WTC11 (cell line): ENCODE measurements around the gene ILKAP. TPM values are rescaled to one million over a fixed set of nuclear protein-coding genes. Genes with fewer than 3 reads are reported as not detected.
A peak's percentile ranks its signal among the peaks of the same experiment; 100 is the strongest.

ENCODE experiments used
- ATAC-seq: fragments of 200-7000 bp; cut with Tn5 transposase; 2 replicates; pipeline ENCODE4 v1.10.0; 2021; ENCODE audit warnings: mild to moderate bottlenecking, moderate library complexity
- CTCF ChIA-PET: fragments of 300-600 bp; sonication (Branson Sonifier 250); formaldehyde crosslinking; loops from one replicate; lab custom pipeline; 2021; ENCODE audit warnings: antibody characterized with exemption; lab: Charles Lee
- POLR2A ChIA-PET: fragments of 350-600 bp; sonication (Branson Sonifier 250); formaldehyde crosslinking; loops from one replicate; lab custom pipeline; 2021; ENCODE audit warnings: antibody characterized with exemption; lab: Charles Lee
- DNase-seq: peaks from one replicate; pipeline ENCODE4 v3.0.0; 2021; ENCODE audit warnings: low spot score
- H3K27ac Mint-ChIP-seq: 2 replicates; pipeline ENCODE4 v1.8.0; 2021; ENCODE audit warnings: mixed read lengths
- H3K27me3 Mint-ChIP-seq: 2 replicates; pipeline ENCODE4 v1.8.0; 2021; ENCODE audit warnings: low read depth, mild to moderate bottlenecking, moderate library complexity, mixed read lengths
- H3K36me3 Mint-ChIP-seq: 2 replicates; pipeline ENCODE4 v1.8.0; 2021; ENCODE audit warnings: mixed read lengths
- H3K4me1 Mint-ChIP-seq: 2 replicates; pipeline ENCODE4 v1.8.0; 2022; ENCODE audit warnings: mixed read lengths
- H3K4me3 Mint-ChIP-seq: 2 replicates; pipeline ENCODE4 v1.8.0; 2021; ENCODE audit warnings: mild to moderate bottlenecking, moderate library complexity, mixed read lengths
- H3K9me3 Mint-ChIP-seq: 2 replicates; pipeline ENCODE4 v1.8.0; 2021; ENCODE audit warnings: mixed read lengths
- ETV6 ChIP-seq: sonication (generic); formaldehyde crosslinking; IDR thresholded peaks from 2 replicates; pipeline ENCODE4 v1.8.1; 2022; ENCODE audit warnings: mild to moderate bottlenecking, missing genetic modification reagents
- IRF2 ChIP-seq: sonication (generic); formaldehyde crosslinking; IDR thresholded peaks from 2 replicates; pipeline ENCODE4 v1.8.0; 2022; ENCODE audit warnings: low read depth, missing genetic modification reagents, borderline replicate concordance
- NR1H2 ChIP-seq: sonication (generic); formaldehyde crosslinking; IDR thresholded peaks from 2 replicates; pipeline ENCODE4 v1.9.0; 2021; ENCODE audit warnings: mild to moderate bottlenecking, moderate library complexity, missing genetic modification reagents
- NR3C1 ChIP-seq: sonication (generic); formaldehyde crosslinking; conservative IDR thresholded peaks from 2 replicates; pipeline ENCODE4 v1.8.1; 2023; ENCODE audit warnings: low read depth, mild to moderate bottlenecking, missing genetic modification reagents
- SP1 ChIP-seq: sonication (generic); formaldehyde crosslinking; conservative IDR thresholded peaks from 2 replicates; pipeline ENCODE4 v1.8.1; 2022; ENCODE audit warnings: missing genetic modification reagents
- TEAD4 ChIP-seq: sonication (generic); formaldehyde crosslinking; IDR thresholded peaks from 2 replicates; pipeline ENCODE4 v1.8.0; 2022; ENCODE audit warnings: mild to moderate bottlenecking, missing genetic modification reagents
- ZNF416 ChIP-seq: fragments of 250-450 bp; sonication (Bioruptor Pico); IDR thresholded peaks from 2 replicates; pipeline ENCODE4 v1.9.0; 2021; ENCODE audit warnings: mild to moderate bottlenecking, inconsistent platforms
- ZNF423 ChIP-seq: fragments of 250-450 bp; sonication (Bioruptor Pico); IDR thresholded peaks from 2 replicates; pipeline ENCODE4 v2.1.2; 2022; ENCODE audit warnings: mild to moderate bottlenecking, moderate library complexity
- total RNA-seq: library from RNA; stranded (reverse); gene quantifications from 3 replicates; pipeline ENCODE4 v1.2.3, GENCODE V29; 2021
- TF ChIP-seq, protein P1 (sequence below): sonication (generic); formaldehyde crosslinking; IDR thresholded peaks from 2 replicates; pipeline ENCODE4 v1.8.1; 2022; ENCODE audit warnings: low read depth, mild to moderate bottlenecking, moderate library complexity, missing genetic modification reagents, borderline replicate concordance
- TF ChIP-seq, protein P2 (sequence below): sonication (generic); formaldehyde crosslinking; IDR thresholded peaks from 2 replicates; pipeline ENCODE4 v1.8.1; 2023; ENCODE audit warnings: mild to moderate bottlenecking, missing genetic modification reagents
- TF ChIP-seq, protein P3 (sequence below): sonication (generic); formaldehyde crosslinking; IDR thresholded peaks from 2 replicates; pipeline ENCODE4 v1.8.0; 2023; ENCODE audit warnings: missing genetic modification reagents
- TF ChIP-seq, protein P4 (sequence below): sonication (generic); formaldehyde crosslinking; IDR thresholded peaks from 2 replicates; pipeline ENCODE4 v1.8.0; 2022; ENCODE audit warnings: mild to moderate bottlenecking, missing genetic modification reagents
- TF ChIP-seq, protein P5 (sequence below): fragments of 250-450 bp; sonication (Bioruptor Pico); IDR thresholded peaks from 2 replicates; pipeline ENCODE4 v1.9.0; 2021; ENCODE audit warnings: moderate library complexity, mild to moderate bottlenecking, inconsistent platforms, borderline replicate concordance
- TF ChIP-seq, protein P6 (sequence below): sonication (generic); formaldehyde crosslinking; IDR thresholded peaks from 2 replicates; pipeline ENCODE4 v1.8.1; 2022; ENCODE audit warnings: missing genetic modification reagents, borderline replicate concordance
- TF ChIP-seq, protein P7 (sequence below): fragments of 250-450 bp; sonication (Bioruptor Pico); IDR thresholded peaks from 2 replicates; pipeline ENCODE4 v1.9.0; 2021; ENCODE audit warnings: mild to moderate bottlenecking

ILKAP gene
- total RNA-seq, 1 experiment from 2014 or later = 32.7 TPM

DNA sequence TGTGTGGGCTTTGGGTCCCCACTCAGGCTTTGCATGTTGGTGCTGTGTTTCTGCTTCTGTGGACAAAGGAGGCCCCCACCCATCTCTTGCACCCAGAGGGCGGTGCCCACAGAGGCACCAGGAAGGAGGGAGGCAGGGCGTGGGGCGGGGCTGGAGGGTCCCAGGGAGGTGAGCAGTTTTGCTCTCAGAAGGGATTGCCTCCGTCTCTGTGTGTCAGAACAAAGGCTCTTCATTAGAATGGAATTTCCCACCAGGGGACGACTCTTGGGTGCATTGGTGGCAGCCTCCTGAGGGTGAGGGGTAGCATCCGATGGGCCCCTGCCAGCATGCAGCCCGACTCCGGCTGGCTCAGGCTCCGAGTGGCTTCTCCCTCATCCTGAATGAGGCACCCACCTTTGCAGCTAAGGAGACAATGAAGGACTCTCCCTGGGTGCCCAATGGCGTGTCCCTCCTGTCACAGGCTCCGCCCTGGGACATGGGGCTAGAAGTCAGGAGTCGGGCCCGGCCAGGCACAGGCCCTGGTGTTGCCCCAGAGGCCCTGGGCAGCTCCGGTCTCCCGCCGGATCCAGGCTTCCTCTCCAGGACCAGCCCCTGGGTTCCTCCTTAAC lies 51.8 kb downstream of the ILKAP start:
- H3K4me3 Mint-ChIP-seq = no peak overlapping the region
- no peaks in the 10 kb centered on the region for H3K27me3 Mint-ChIP-seq
- 0 out of 2 replicates have a peak, but pooled peaks cover 7% of the 10 kb centered on the region for H3K4me1 Mint-ChIP-seq
- CTCF ChIA-PET = interaction anchor here (0.6 to 5.8 kb wide), 14 partner anchors 10 to 330 kb away, joined by 3 to 36 read pairs (median 4); no protein-coding TSS in a partner anchor
- ATAC-seq = peak; percentile 68
- H3K27ac Mint-ChIP-seq = no peak overlapping the region
- H3K36me3 Mint-ChIP-seq = no peaks in the 10 kb centered on the region
- TF ChIP-seq ETV6 (no peak), ZNF423 (CRISPR knock-in tag) (no peak), IRF2 (no peak), NR1H2 (CRISPR knock-in tag) (no peak)
- TF ChIP-seq, protein P1, sequence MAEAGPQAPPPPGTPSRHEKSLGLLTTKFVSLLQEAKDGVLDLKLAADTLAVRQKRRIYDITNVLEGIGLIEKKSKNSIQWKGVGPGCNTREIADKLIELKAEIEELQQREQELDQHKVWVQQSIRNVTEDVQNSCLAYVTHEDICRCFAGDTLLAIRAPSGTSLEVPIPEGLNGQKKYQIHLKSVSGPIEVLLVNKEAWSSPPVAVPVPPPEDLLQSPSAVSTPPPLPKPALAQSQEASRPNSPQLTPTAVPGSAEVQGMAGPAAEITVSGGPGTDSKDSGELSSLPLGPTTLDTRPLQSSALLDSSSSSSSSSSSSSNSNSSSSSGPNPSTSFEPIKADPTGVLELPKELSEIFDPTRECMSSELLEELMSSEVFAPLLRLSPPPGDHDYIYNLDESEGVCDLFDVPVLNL (CRISPR knock-in tag) = no peak
- TF ChIP-seq, protein P2, sequence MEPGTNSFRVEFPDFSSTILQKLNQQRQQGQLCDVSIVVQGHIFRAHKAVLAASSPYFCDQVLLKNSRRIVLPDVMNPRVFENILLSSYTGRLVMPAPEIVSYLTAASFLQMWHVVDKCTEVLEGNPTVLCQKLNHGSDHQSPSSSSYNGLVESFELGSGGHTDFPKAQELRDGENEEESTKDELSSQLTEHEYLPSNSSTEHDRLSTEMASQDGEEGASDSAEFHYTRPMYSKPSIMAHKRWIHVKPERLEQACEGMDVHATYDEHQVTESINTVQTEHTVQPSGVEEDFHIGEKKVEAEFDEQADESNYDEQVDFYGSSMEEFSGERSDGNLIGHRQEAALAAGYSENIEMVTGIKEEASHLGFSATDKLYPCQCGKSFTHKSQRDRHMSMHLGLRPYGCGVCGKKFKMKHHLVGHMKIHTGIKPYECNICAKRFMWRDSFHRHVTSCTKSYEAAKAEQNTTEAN = no peak
- TF ChIP-seq, all 79 proteins: peak for 0
- DNase-seq = no peak
- peaks cover 8% of the 10 kb centered on the region for H3K9me3 Mint-ChIP-seq
- POLR2A ChIA-PET = no interaction called here

DNA sequence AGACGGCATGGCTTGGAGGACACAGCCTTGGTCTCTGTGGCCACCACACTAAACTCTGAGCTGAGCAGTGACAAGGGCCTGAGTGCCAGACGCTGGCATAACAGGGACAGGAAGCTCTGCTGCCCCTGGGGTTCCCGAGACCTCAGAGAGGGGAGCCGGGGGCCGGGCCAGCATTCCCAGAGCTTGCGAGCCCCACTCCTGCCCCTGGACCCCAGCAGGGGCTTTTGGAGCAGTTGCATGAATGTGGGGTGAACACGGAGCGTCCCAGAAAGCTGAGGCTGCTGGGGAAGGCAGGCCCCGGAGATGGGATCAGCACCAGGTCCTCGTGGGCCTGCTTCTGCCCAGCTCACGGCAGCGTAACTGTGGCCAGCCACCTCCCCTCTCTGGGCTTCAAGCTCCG lies 52.3 kb downstream of the ILKAP start:
- Mint-ChIP-seq H3K36me3 (no peaks in the 10 kb centered on the region), H3K4me1 (0 out of 2 replicates have a peak, but pooled peaks cover 7% of the 10 kb centered on the region), H3K9me3 (peaks cover 8% of the 10 kb centered on the region), H3K27me3 (no peaks in the 10 kb centered on the region), H3K4me3 (no peak overlapping the region), H3K27ac (no peak overlapping the region)
- no peak for DNase-seq
- POLR2A ChIA-PET = no interaction called here
- TF ChIP-seq, protein P3, sequence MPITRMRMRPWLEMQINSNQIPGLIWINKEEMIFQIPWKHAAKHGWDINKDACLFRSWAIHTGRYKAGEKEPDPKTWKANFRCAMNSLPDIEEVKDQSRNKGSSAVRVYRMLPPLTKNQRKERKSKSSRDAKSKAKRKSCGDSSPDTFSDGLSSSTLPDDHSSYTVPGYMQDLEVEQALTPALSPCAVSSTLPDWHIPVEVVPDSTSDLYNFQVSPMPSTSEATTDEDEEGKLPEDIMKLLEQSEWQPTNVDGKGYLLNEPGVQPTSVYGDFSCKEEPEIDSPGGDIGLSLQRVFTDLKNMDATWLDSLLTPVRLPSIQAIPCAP (CRISPR knock-in tag) = no peak
- TF ChIP-seq, protein P4, sequence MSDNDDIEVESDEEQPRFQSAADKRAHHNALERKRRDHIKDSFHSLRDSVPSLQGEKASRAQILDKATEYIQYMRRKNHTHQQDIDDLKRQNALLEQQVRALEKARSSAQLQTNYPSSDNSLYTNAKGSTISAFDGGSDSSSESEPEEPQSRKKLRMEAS (CRISPR knock-in tag) = no peak
- TF ChIP-seq TEAD4 (CRISPR knock-in tag) (no peak), SP1 (CRISPR knock-in tag) (no peak), NR3C1 (CRISPR knock-in tag) (no peak), ZNF416 (CRISPR knock-in tag) (no peak)
- TF ChIP-seq, protein P5, sequence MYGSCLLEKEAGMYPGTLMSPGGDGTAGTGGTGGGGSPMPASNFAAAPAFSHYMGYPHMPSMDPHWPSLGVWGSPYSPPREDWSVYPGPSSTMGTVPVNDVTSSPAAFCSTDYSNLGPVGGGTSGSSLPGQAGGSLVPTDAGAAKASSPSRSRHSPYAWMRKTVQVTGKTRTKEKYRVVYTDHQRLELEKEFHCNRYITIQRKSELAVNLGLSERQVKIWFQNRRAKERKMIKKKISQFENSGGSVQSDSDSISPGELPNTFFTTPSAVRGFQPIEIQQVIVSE (CRISPR knock-in tag) = no peak
- TF ChIP-seq, protein P6, sequence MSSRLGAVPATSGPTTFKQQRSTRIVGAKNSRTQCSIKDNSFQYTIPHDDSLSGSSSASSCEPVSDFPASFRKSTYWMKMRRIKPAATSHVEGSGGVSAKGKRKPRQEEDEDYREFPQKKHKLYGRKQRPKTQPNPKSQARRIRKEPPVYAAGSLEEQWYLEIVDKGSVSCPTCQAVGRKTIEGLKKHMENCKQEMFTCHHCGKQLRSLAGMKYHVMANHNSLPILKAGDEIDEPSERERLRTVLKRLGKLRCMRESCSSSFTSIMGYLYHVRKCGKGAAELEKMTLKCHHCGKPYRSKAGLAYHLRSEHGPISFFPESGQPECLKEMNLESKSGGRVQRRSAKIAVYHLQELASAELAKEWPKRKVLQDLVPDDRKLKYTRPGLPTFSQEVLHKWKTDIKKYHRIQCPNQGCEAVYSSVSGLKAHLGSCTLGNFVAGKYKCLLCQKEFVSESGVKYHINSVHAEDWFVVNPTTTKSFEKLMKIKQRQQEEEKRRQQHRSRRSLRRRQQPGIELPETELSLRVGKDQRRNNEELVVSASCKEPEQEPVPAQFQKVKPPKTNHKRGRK = no peak
- TF ChIP-seq, protein P7, sequence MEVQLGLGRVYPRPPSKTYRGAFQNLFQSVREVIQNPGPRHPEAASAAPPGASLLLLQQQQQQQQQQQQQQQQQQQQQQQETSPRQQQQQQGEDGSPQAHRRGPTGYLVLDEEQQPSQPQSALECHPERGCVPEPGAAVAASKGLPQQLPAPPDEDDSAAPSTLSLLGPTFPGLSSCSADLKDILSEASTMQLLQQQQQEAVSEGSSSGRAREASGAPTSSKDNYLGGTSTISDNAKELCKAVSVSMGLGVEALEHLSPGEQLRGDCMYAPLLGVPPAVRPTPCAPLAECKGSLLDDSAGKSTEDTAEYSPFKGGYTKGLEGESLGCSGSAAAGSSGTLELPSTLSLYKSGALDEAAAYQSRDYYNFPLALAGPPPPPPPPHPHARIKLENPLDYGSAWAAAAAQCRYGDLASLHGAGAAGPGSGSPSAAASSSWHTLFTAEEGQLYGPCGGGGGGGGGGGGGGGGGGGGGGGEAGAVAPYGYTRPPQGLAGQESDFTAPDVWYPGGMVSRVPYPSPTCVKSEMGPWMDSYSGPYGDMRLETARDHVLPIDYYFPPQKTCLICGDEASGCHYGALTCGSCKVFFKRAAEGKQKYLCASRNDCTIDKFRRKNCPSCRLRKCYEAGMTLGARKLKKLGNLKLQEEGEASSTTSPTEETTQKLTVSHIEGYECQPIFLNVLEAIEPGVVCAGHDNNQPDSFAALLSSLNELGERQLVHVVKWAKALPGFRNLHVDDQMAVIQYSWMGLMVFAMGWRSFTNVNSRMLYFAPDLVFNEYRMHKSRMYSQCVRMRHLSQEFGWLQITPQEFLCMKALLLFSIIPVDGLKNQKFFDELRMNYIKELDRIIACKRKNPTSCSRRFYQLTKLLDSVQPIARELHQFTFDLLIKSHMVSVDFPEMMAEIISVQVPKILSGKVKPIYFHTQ (CRISPR knock-in tag) = no peak
- ATAC-seq = peak; percentile 7; the same call in 1 of the 2 replicates
- CTCF ChIA-PET = interaction anchor here (0.6 to 5.8 kb wide), 10 partner anchors 10 to 127 kb away, joined by 3 to 36 read pairs (median 4); no protein-coding TSS in a partner anchor
